Measurements from ENCODE around the gene LRRC34. TPM values are rescaled to one million over a fixed set of nuclear protein-coding genes. Genes with fewer than 3 reads are reported as not detected.

The LRRC34 gene
- 0.97 and 1.0 TPM in 2 replicates for total RNA-seq
- polyA plus RNA-seq = 0.50 TPM in 1 of 2 replicates, not detected in the other

GRCh38 chr3:169812332-169813235 is at the start of gene LRRC34, which contains the start of gene LRRIQ4:
Gene LRRC34 (minus strand): TSS chr3:169812904. CDS start chr3:169812548, 356 bp downstream.
Gene LRRIQ4 (plus strand): TSS chr3:169812870. CDS start chr3:169821922, 9,052 bp downstream.
- no peaks in the 10 kb centered on the region for H4K20me1 ChIP-seq (ENCODE audit: insufficient read depth, poor library complexity, severe bottlenecking)
- H3K79me2 ChIP-seq = no peaks in the 10 kb centered on the region
- 19% methylated on average over 55 of the region's 56 CpGs for WGBS (ENCODE audit: low lambda C conversion rate, missing lambda C conversion rate)
- H3K27ac ChIP-seq = peak within 1 kb of the TSS; percentile 71
- peaks cover 7% of the 10 kb centered on the region for H3K4me1 ChIP-seq (ENCODE audit: insufficient read depth)
- TF ChIP-seq, protein P1, sequence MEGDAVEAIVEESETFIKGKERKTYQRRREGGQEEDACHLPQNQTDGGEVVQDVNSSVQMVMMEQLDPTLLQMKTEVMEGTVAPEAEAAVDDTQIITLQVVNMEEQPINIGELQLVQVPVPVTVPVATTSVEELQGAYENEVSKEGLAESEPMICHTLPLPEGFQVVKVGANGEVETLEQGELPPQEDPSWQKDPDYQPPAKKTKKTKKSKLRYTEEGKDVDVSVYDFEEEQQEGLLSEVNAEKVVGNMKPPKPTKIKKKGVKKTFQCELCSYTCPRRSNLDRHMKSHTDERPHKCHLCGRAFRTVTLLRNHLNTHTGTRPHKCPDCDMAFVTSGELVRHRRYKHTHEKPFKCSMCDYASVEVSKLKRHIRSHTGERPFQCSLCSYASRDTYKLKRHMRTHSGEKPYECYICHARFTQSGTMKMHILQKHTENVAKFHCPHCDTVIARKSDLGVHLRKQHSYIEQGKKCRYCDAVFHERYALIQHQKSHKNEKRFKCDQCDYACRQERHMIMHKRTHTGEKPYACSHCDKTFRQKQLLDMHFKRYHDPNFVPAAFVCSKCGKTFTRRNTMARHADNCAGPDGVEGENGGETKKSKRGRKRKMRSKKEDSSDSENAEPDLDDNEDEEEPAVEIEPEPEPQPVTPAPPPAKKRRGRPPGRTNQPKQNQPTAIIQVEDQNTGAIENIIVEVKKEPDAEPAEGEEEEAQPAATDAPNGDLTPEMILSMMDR (IDR thresholded peaks at IDR 0.05; ENCODE audit: poor library complexity) = no peak
- TF ChIP-seq EZH2phosphoT487 (IDR thresholded peaks at IDR 0.05; ENCODE audit: low read depth, severe bottlenecking, unreplicated experiment) (no peak), EZH2 (IDR thresholded peaks at IDR 0.05; ENCODE audit: borderline replicate concordance) (no peak)
- H3K4me2 ChIP-seq = peak within 1 kb of the TSS; percentile 93
- peak within 1 kb of the TSS; percentile 38 for H3K4me3 ChIP-seq
- H2AFZ ChIP-seq = peak within 1 kb of the TSS; percentile 96
- DNase-seq (ENCODE audit: low spot score) = peak; percentile 82
- H3K9me3 ChIP-seq (ENCODE audit: low read depth) = peaks cover 10% of the 10 kb centered on the region
- no peaks in the 10 kb centered on the region for H3K9me2 ChIP-seq (replicated peaks; ENCODE audit: insufficient read depth)
- no peaks in the 10 kb centered on the region for H3K27me3 ChIP-seq
- H3K36me3 ChIP-seq (replicated peaks; ENCODE audit: insufficient read depth, low read depth) = no peaks in the 10 kb centered on the region

DNA sequence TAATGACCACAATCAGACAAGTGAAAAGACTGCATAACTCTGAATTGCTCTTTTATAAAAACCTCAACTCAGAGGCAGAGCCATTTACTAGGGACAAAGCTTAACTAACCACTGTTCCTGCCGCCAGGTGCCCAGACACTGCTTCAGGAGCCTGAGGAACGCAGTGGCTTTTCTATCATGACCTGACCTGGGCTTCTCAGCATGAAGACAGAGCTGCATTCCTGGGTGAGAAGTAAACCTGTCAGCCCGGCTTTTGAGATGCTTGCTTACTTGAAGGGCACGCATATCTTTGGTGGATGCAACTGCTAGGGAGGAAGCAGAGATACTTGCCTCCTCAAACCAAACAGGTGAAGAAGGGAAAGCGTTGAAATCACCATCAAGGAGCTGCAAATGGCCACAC is 49.2 kb upstream of the LRRC34 start:
- TF ChIP-seq EZH2phosphoT487 (IDR thresholded peaks at IDR 0.05; ENCODE audit: low read depth, severe bottlenecking, unreplicated experiment) (no peak), EZH2 (IDR thresholded peaks at IDR 0.05; ENCODE audit: borderline replicate concordance) (no peak)
- TF ChIP-seq, protein P1 (IDR thresholded peaks at IDR 0.05; ENCODE audit: poor library complexity) = no peak
- 63% methylated on average over 5 of the region's 5 CpGs for WGBS (ENCODE audit: low lambda C conversion rate, missing lambda C conversion rate)

DNA sequence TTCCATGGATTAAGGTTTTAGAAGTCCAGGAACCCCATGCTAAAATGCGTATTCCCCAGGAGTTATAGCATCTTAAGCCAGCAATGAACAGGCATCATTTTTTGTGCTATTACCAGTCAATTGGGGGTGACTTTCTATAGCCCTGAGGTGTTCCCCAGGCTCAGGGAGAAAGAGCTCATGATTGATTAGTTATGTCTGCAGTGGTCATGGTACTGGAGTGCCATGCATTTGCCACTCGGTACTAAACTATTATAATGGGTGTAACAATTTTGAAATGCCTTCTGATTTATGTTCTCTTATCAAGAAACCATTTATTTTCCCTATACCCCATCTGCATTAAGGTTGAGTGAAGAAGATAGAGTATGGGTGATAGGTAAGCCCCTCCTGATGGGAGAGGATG is 45.1 kb upstream of the LRRC34 start:
- no peaks in the 10 kb centered on the region for H4K20me1 ChIP-seq (ENCODE audit: insufficient read depth, poor library complexity, severe bottlenecking)
- no peaks in the 10 kb centered on the region for H3K27me3 ChIP-seq
- no peaks in the 10 kb centered on the region for H3K36me3 ChIP-seq (replicated peaks; ENCODE audit: insufficient read depth, low read depth)
- no peak overlapping the region for H3K4me2 ChIP-seq
- no peak for DNase-seq (ENCODE audit: low spot score)
- no peak overlapping the region for H3K27ac ChIP-seq
- H3K4me3 ChIP-seq = no peak overlapping the region
- no peaks in the 10 kb centered on the region for H3K79me2 ChIP-seq
- H3K9me2 ChIP-seq (replicated peaks; ENCODE audit: insufficient read depth) = no peaks in the 10 kb centered on the region
- no peaks in the 10 kb centered on the region for H3K4me1 ChIP-seq (ENCODE audit: insufficient read depth)
- TF ChIP-seq, protein P1 (IDR thresholded peaks at IDR 0.05; ENCODE audit: poor library complexity) = no peak
- TF ChIP-seq EZH2 (IDR thresholded peaks at IDR 0.05; ENCODE audit: borderline replicate concordance) (no peak), EZH2phosphoT487 (IDR thresholded peaks at IDR 0.05; ENCODE audit: low read depth, severe bottlenecking, unreplicated experiment) (no peak)
- H3K9me3 ChIP-seq (ENCODE audit: low read depth) = no peaks in the 10 kb centered on the region
- WGBS (ENCODE audit: low lambda C conversion rate, missing lambda C conversion rate) = 94% methylated on average over 2 of the region's 2 CpGs
- no peak overlapping the region for H2AFZ ChIP-seq

More for the DNA sequence above, 49.2 kb upstream of the LRRC34 start:
- Histone ChIP-seq H3K27me3 (no peaks in the 10 kb centered on the region), H3K4me3 (no peak overlapping the region), H3K4me2 (no peak overlapping the region), H2AFZ (no peak overlapping the region), H3K9me2 (replicated peaks; ENCODE audit: insufficient read depth) (no peaks in the 10 kb centered on the region), H3K4me1 (ENCODE audit: insufficient read depth) (no peaks in the 10 kb centered on the region), H3K27ac (no peak overlapping the region), H3K9me3 (ENCODE audit: low read depth) (no peaks in the 10 kb centered on the region), H4K20me1 (ENCODE audit: insufficient read depth, poor library complexity, severe bottlenecking) (no peaks in the 10 kb centered on the region), H3K36me3 (replicated peaks; ENCODE audit: insufficient read depth, low read depth) (no peaks in the 10 kb centered on the region), H3K79me2 (no peaks in the 10 kb centered on the region)
- DNase-seq (ENCODE audit: low spot score) = no peak
